GM18870 (cell line): ENCODE measurements around the gene DRAM1.
"Not testable (repeated sequence)": the region's sequence is repeated elsewhere in the genome, so short reads cannot be mapped to it uniquely, and the experiment has no call there.

Source experiments
- ATAC-seq: cut with Tn5 transposase; IDR thresholded peaks from one replicate; pipeline ENCODE4 v1.9.1; 2021; ENCODE audit warnings: moderate library complexity; ENCODE audit not compliant: unreplicated experiment

Gene DRAM1

GRCh38 chr12:101876861-101877805 is at the start of gene DRAM1:
TSS of gene DRAM1 (plus strand) at chr12:101877580. CDS start at chr12:101877790, 210 bp downstream.
- ATAC-seq = peak; percentile 62

GRCh38 chr12:101828463-101829196 is 48.8 kb upstream of the DRAM1 start:
- ATAC-seq = no peak

- peak; percentile 15 for ATAC-seq
Measured at GRCh38 chr12:101829639-101830366, 47.6 kb upstream of the DRAM1 start.

GRCh38 chr12:101830367-101831325 is 46.7 kb upstream of the DRAM1 start, which contains the start of gene GNPTAB:
TSS of gene GNPTAB (minus strand) at chr12:101830959. CDS start at chr12:101830675, 284 bp downstream.
- ATAC-seq = peak; percentile 84

GRCh38 chr12:101832030-101832429 is 45.4 kb upstream of the DRAM1 start:
- ATAC-seq = no peak

- peak; percentile 61 for ATAC-seq
Measured at GRCh38 chr12:101838628-101839323, 38.6 kb upstream of the DRAM1 start.

- ATAC-seq = peak; percentile 50
Measured at GRCh38 chr12:101839324-101840283, 37.8 kb upstream of the DRAM1 start.

- ATAC-seq = no peak
Measured at GRCh38 chr12:101841069-101841468, 36.3 kb upstream of the DRAM1 start.

GRCh38 chr12:101845137-101845711 is 32.2 kb upstream of the DRAM1 start:
- ATAC-seq = no peak

- no peak for ATAC-seq
Measured at GRCh38 chr12:101847325-101847724, 30.1 kb upstream of the DRAM1 start.

- peak; percentile 39 for ATAC-seq
Measured at GRCh38 chr12:101850199-101850598, 27.2 kb upstream of the DRAM1 start.

- no peak for ATAC-seq
Measured at GRCh38 chr12:101852998-101853397, 24.4 kb upstream of the DRAM1 start.

- peak; percentile 40 for ATAC-seq
Measured at GRCh38 chr12:101854747-101855146, 22.6 kb upstream of the DRAM1 start.

- no peak for ATAC-seq
Measured at GRCh38 chr12:101855364-101855884, 22.0 kb upstream of the DRAM1 start.

GRCh38 chr12:101855976-101856375 is 21.4 kb upstream of the DRAM1 start:
- no peak for ATAC-seq

GRCh38 chr12:101856614-101857013 is 20.8 kb upstream of the DRAM1 start:
- not testable (repeated sequence) for ATAC-seq

- no peak for ATAC-seq
Measured at GRCh38 chr12:101857043-101857558, 20.3 kb upstream of the DRAM1 start.
